HEK293T (cell line): ENCODE results near the gene R3HCC1L.

Experiments used
- BHLHE40 ChIP-seq: fragments of 450-650 bp; IDR thresholded peaks from 2 replicates; pipeline ENCODE4 v1.6.1; 2016; ENCODE audit warnings: mild to moderate bottlenecking, moderate library complexity, borderline replicate concordance
- FOXA1 ChIP-seq: fragments of 450-650 bp; IDR thresholded peaks from 2 replicates; pipeline ENCODE4 v1.6.1; 2016; ENCODE audit warnings: mild to moderate bottlenecking
- FOXM1 ChIP-seq: fragments of 450-650 bp; IDR thresholded peaks from 2 replicates; pipeline ENCODE4 v1.6.1; 2017; ENCODE audit warnings: mild to moderate bottlenecking, borderline replicate concordance
- LEF1 ChIP-seq: fragments of 450-650 bp; IDR thresholded peaks from 2 replicates; pipeline ENCODE4 v1.6.1; 2017; ENCODE audit warnings: mild to moderate bottlenecking, borderline replicate concordance

DNA sequence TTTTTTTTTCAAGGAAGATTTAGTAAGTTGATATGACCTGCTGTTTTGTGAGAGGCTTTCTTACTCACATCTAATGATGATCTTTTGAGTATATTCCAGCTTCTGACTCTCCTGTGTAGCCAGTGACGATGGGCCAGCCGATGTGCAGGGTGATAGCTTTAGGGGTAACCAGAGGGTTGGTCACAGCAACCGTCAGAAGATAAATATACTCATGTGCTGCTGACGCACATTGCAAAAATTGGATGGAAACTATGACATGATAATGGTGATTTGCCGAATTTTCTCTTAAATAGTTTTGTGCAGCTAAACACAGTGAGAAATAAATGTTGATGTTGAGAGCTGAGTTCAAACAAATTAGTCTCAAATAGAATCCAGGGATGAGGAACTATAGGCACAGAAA lies 29.5 kb downstream of the R3HCC1L start:
- no peak for TF ChIP-seq BHLHE40
- TF ChIP-seq FOXM1 = no peak
- no peak for TF ChIP-seq FOXA1
- TF ChIP-seq LEF1 = no peak
